Liver (tissue), 9 donors: Measurements from ENCODE around the gene FSIP2. TPM values are rescaled to one million over a fixed set of nuclear protein-coding genes. Genes with fewer than 3 reads are reported as not detected.

Experiments
- DNase-seq: peaks from one replicate; pipeline ENCODE4 v3.0.0-alpha.2; 2017; ENCODE audit warnings: low spot score
- H3K27ac ChIP-seq, 2 donors: one replicate each; pipeline ENCODE4 v1.7.0; 2013; ENCODE audit warnings: inconsistent platforms in 2 of 2, low read length in 2 of 2, control low read depth in 1 of 2, low read depth in 1 of 2, mild to moderate bottlenecking in 1 of 2
- H3K27me3 ChIP-seq, 4 donors: one replicate each; pipeline versions ENCODE4 v1.6.1 to v1.7.0; 2013; ENCODE audit warnings: low read length in 3 of 4, inconsistent platforms in 1 of 4, mild to moderate bottlenecking in 1 of 4, moderate library complexity in 1 of 4; ENCODE audit not compliant: control insufficient read depth in 4 of 4, insufficient read depth in 4 of 4
- H3K36me3 ChIP-seq, 4 donors: one replicate each; pipeline versions ENCODE4 v1.6.1 to v1.7.0; 2013; ENCODE audit warnings: low read length in 3 of 4, mild to moderate bottlenecking in 3 of 4, low read depth in 1 of 4, moderate library complexity in 1 of 4; ENCODE audit not compliant: control insufficient read depth in 4 of 4, insufficient read depth in 3 of 4
- H3K4me1 ChIP-seq, 4 donors: one replicate each; pipeline versions ENCODE4 v1.6.1 to v1.7.0; 2013; ENCODE audit warnings: low read length in 3 of 4, mild to moderate bottlenecking in 3 of 4, moderate library complexity in 1 of 4; ENCODE audit not compliant: control insufficient read depth in 4 of 4, insufficient read depth in 4 of 4
- H3K4me3 ChIP-seq, 3 donors: one replicate each; pipeline versions ENCODE4 v1.6.1 to v1.7.0; 2013; ENCODE audit warnings: low read length in 3 of 3, control low read depth in 1 of 3, low read depth in 1 of 3, mild to moderate bottlenecking in 1 of 3
- H3K9ac ChIP-seq, 2 donors: one replicate each; pipeline ENCODE4 v1.7.0; 2013; ENCODE audit warnings: low read length in 2 of 2, mild to moderate bottlenecking in 2 of 2, moderate library complexity in 2 of 2, control low read depth in 1 of 2, low read depth in 1 of 2
- H3K9me3 ChIP-seq, 4 donors: one replicate each; pipeline versions ENCODE4 v1.6.1 to v1.7.0; 2013; ENCODE audit warnings: low read length in 3 of 4; ENCODE audit not compliant: control insufficient read depth in 4 of 4
- EGR1 ChIP-seq, 2 donors: IDR thresholded peaks; 2 replicates each; pipeline ENCODE4 v1.6.1; 2016 to 2018; ENCODE audit warnings: antibody characterized with exemption in 2 of 2, low read depth in 2 of 2
- FOXA1 ChIP-seq: IDR thresholded peaks from 2 replicates; pipeline ENCODE4 v1.6.1; 2016; ENCODE audit warnings: antibody characterized with exemption
- FOXA2 ChIP-seq: IDR thresholded peaks from 2 replicates; pipeline ENCODE4 v1.6.1; 2016; ENCODE audit warnings: antibody characterized with exemption
- GABPA ChIP-seq, 2 donors: IDR thresholded peaks in 1 of 2; conservative IDR thresholded peaks in 1 of 2; 2 replicates each; pipeline ENCODE4 v1.6.1; 2016; ENCODE audit warnings: antibody characterized with exemption in 2 of 2, mild to moderate bottlenecking in 1 of 2, moderate library complexity in 1 of 2
- HNF4A ChIP-seq, 2 donors: conservative IDR thresholded peaks; 2 replicates each; pipeline ENCODE4 v1.6.1; 2016; ENCODE audit warnings: antibody characterized with exemption in 2 of 2, mild to moderate bottlenecking in 2 of 2
- HNF4G ChIP-seq: IDR thresholded peaks from 2 replicates; pipeline ENCODE4 v1.6.1; 2016; ENCODE audit warnings: antibody characterized with exemption
- JUND ChIP-seq, 2 donors: IDR thresholded peaks; 2 replicates each; pipeline ENCODE4 v1.6.1; 2016; ENCODE audit warnings: antibody characterized with exemption in 2 of 2
- NR2F2 ChIP-seq: IDR thresholded peaks from 2 replicates; pipeline ENCODE4 v1.6.1; 2016; ENCODE audit warnings: antibody characterized with exemption
- RXRA ChIP-seq, 2 donors: IDR thresholded peaks; 2 replicates each; pipeline ENCODE4 v1.6.1; 2017 to 2018; ENCODE audit warnings: antibody characterized with exemption in 2 of 2, mild to moderate bottlenecking in 1 of 2
- SP1 ChIP-seq: IDR thresholded peaks from 2 replicates; pipeline ENCODE4 v1.6.1; 2018; ENCODE audit warnings: antibody characterized with exemption, mild to moderate bottlenecking
- TAF1 ChIP-seq: conservative IDR thresholded peaks from 2 replicates; pipeline ENCODE4 v1.6.1; 2016; ENCODE audit warnings: antibody characterized with exemption, mild to moderate bottlenecking
- YY1 ChIP-seq: IDR thresholded peaks from 2 replicates; pipeline ENCODE4 v1.6.1; 2016; ENCODE audit warnings: antibody characterized with exemption, mild to moderate bottlenecking
- WGBS: extraction: QIAGEN DNeasy Blood & Tissue Kit; methylation state at CpG from one replicate; pipeline ENCODE4 v1.1.7; 2013; 5-methylcytosine and 5-hydroxymethylcytosine counted together
- polyA plus RNA-seq, 2 donors: library from polyadenylated mRNA; stranded (reverse) in 1 of 2; unstranded in 1 of 2; fragments of 200-250 nt in 1 of 2; fragments of >200 nt in 1 of 2; fragmentation: Nextera tagmentation in 1 of 2; extraction: Ambion mirVana in 1 of 2; gene quantifications; one replicate each; pipeline versions ENCODE4 v1.2.1 to v1.2.3, GENCODE V29; 2013 to 2015
- total RNA-seq, 2 donors: library from RNA; depleted of rRNA; stranded (reverse); fragments of >200 nt; gene quantifications; one replicate each; pipeline ENCODE4 v1.2.3, GENCODE V29; 2014
- TF ChIP-seq, protein P1 (sequence below): IDR thresholded peaks from 2 replicates; pipeline ENCODE4 v1.6.1; 2016; ENCODE audit warnings: antibody characterized with exemption, mild to moderate bottlenecking
- TF ChIP-seq, protein P2 (sequence below): IDR thresholded peaks from 2 replicates; pipeline ENCODE4 v1.6.1; 2016; ENCODE audit warnings: antibody characterized with exemption
- TF ChIP-seq, protein P3 (sequence below): fragments of 150-350 bp; IDR thresholded peaks from 2 replicates; pipeline ENCODE4 v1.5.1; 2017; ENCODE audit warnings: improper control_type of control experiment, low read depth, low read length; ENCODE audit not compliant: missing input control
- TF ChIP-seq, protein P4 (sequence below): IDR thresholded peaks from 2 replicates; pipeline ENCODE4 v1.6.1; 2016; ENCODE audit warnings: antibody characterized with exemption
- TF ChIP-seq, protein P5 (sequence below): IDR thresholded peaks from 2 replicates; pipeline ENCODE4 v1.6.1; 2016; ENCODE audit warnings: antibody characterized with exemption
- donor health status: healthy.
- donor health status: healthy.
- donor health status: healthy.
- donor health status: healthy.
- donor health status: healthy.

The FSIP2 gene
- total and polyA plus RNA-seq, 4 donors: 0.01 to 0.75 (median 0.19) TPM

DNA sequence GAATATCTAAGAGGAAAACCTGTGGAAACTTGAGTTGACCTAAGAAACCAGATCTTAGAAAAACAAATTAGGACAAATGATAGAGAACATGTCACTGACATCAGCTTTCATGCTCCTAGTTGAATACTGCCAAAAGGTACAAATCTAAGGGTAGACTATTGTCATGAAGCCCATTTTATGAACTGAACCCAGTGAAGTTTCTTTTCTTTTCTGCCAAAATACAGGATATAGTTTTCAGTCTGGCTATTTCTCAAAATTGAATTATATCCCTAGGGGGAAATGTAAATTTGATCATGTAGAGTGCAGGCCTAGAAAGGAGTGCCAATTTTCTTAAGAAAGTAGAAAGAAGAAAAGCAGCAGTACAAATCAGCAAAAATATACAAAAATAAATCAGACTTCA, 46.6 kb downstream of the FSIP2 start:
- no peak overlapping the region for H3K4me3 ChIP-seq
- no peaks in the 10 kb centered on the region for H3K9me3 ChIP-seq
- no peak for TF ChIP-seq SP1
- TF ChIP-seq, protein P1, sequence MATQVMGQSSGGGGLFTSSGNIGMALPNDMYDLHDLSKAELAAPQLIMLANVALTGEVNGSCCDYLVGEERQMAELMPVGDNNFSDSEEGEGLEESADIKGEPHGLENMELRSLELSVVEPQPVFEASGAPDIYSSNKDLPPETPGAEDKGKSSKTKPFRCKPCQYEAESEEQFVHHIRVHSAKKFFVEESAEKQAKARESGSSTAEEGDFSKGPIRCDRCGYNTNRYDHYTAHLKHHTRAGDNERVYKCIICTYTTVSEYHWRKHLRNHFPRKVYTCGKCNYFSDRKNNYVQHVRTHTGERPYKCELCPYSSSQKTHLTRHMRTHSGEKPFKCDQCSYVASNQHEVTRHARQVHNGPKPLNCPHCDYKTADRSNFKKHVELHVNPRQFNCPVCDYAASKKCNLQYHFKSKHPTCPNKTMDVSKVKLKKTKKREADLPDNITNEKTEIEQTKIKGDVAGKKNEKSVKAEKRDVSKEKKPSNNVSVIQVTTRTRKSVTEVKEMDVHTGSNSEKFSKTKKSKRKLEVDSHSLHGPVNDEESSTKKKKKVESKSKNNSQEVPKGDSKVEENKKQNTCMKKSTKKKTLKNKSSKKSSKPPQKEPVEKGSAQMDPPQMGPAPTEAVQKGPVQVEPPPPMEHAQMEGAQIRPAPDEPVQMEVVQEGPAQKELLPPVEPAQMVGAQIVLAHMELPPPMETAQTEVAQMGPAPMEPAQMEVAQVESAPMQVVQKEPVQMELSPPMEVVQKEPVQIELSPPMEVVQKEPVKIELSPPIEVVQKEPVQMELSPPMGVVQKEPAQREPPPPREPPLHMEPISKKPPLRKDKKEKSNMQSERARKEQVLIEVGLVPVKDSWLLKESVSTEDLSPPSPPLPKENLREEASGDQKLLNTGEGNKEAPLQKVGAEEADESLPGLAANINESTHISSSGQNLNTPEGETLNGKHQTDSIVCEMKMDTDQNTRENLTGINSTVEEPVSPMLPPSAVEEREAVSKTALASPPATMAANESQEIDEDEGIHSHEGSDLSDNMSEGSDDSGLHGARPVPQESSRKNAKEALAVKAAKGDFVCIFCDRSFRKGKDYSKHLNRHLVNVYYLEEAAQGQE: no peak
- TF ChIP-seq RXRA (IDR thresholded peaks at IDR 0.05): no peak
- TF ChIP-seq, protein P2, sequence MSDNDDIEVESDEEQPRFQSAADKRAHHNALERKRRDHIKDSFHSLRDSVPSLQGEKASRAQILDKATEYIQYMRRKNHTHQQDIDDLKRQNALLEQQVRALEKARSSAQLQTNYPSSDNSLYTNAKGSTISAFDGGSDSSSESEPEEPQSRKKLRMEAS: no peak
- TF ChIP-seq FOXA1: no peak
- no peak for TF ChIP-seq TAF1
- no peak for TF ChIP-seq YY1
- TF ChIP-seq HNF4A (conservative IDR thresholded peaks at IDR 0.05): no peak
- no peak for TF ChIP-seq EGR1 (IDR thresholded peaks at IDR 0.05; ENCODE audit: low read depth in 2 of 2)
- no peak for TF ChIP-seq HNF4G
- TF ChIP-seq, protein P3, sequence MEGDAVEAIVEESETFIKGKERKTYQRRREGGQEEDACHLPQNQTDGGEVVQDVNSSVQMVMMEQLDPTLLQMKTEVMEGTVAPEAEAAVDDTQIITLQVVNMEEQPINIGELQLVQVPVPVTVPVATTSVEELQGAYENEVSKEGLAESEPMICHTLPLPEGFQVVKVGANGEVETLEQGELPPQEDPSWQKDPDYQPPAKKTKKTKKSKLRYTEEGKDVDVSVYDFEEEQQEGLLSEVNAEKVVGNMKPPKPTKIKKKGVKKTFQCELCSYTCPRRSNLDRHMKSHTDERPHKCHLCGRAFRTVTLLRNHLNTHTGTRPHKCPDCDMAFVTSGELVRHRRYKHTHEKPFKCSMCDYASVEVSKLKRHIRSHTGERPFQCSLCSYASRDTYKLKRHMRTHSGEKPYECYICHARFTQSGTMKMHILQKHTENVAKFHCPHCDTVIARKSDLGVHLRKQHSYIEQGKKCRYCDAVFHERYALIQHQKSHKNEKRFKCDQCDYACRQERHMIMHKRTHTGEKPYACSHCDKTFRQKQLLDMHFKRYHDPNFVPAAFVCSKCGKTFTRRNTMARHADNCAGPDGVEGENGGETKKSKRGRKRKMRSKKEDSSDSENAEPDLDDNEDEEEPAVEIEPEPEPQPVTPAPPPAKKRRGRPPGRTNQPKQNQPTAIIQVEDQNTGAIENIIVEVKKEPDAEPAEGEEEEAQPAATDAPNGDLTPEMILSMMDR: no peak
- no peak for TF ChIP-seq NR2F2
- no peak for TF ChIP-seq JUND (IDR thresholded peaks at IDR 0.05)
- no peak for TF ChIP-seq FOXA2
- no peak for TF ChIP-seq GABPA (IDR thresholded peaks at IDR 0.05 in 1 of 2, conservative IDR thresholded peaks at IDR 0.05 in 1 of 2)
- TF ChIP-seq, protein P4, sequence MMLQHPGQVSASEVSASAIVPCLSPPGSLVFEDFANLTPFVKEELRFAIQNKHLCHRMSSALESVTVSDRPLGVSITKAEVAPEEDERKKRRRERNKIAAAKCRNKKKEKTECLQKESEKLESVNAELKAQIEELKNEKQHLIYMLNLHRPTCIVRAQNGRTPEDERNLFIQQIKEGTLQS: no peak
- no peaks in the 10 kb centered on the region for H3K36me3 ChIP-seq
- no peak overlapping the region for H3K27ac ChIP-seq
- H3K9ac ChIP-seq: no peak overlapping the region
- no peaks in the 10 kb centered on the region for H3K27me3 ChIP-seq
- no peak for DNase-seq
- H3K4me1 ChIP-seq: no peaks in the 10 kb centered on the region

DNA sequence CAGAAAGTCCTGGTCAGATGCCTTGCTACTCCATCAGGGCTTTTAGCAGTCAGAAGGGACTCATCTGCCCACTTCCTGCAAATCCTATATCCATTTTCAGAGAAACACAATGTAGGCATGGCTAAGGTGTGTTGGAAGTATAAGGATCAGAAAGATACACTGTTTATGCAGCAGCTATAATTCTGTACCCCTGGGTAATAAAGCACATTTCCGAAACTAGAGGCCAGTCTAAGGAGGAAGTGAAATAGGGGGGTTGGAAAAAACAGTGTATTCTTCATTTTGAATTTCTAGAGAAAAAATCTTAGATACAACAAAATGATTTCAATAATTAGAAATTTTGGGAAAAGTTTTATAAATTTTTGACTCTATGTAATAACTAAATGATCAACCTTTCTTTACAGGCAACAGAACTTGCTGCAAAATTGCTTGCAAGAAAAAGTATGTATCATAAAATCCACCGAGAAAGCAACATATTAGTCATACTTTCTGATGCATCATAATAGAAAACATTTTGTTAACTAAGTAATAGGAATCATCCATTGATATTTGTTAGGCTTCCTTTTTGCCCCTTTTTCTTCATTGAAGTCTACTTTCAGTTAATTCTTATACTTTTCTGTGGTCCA, 47.4 kb downstream of the FSIP2 start:
- H3K27me3 ChIP-seq: no peaks in the 10 kb centered on the region
- no peak for DNase-seq
- H3K36me3 ChIP-seq: no peaks in the 10 kb centered on the region
- no peak overlapping the region for H3K9ac ChIP-seq
- H3K9me3 ChIP-seq: no peaks in the 10 kb centered on the region
- TF ChIP-seq, protein P3: no peak
- TF ChIP-seq, protein P5, sequence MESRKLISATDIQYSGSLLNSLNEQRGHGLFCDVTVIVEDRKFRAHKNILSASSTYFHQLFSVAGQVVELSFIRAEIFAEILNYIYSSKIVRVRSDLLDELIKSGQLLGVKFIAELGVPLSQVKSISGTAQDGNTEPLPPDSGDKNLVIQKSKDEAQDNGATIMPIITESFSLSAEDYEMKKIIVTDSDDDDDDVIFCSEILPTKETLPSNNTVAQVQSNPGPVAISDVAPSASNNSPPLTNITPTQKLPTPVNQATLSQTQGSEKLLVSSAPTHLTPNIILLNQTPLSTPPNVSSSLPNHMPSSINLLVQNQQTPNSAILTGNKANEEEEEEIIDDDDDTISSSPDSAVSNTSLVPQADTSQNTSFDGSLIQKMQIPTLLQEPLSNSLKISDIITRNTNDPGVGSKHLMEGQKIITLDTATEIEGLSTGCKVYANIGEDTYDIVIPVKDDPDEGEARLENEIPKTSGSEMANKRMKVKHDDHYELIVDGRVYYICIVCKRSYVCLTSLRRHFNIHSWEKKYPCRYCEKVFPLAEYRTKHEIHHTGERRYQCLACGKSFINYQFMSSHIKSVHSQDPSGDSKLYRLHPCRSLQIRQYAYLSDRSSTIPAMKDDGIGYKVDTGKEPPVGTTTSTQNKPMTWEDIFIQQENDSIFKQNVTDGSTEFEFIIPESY: no peak
- TF ChIP-seq, protein P1: no peak
- TF ChIP-seq JUND (IDR thresholded peaks at IDR 0.05) (no peak), SP1 (no peak)
- no peaks in the 10 kb centered on the region for H3K4me1 ChIP-seq
- 91% methylated on average over 2 of the region's 2 CpGs for WGBS
- H3K27ac ChIP-seq: no peak overlapping the region
- no peak overlapping the region for H3K4me3 ChIP-seq
